ENCODE data around the gene SDK1.

- no peak for TF ChIP-seq CTCF (IDR thresholded peaks at IDR 0.05)
- TF ChIP-seq POLR2AphosphoS5 (IDR thresholded peaks at IDR 0.05) = no peak
- TF ChIP-seq POLR2A (IDR thresholded peaks at IDR 0.05) = no peak
- TF ChIP-seq EP300 (IDR thresholded peaks at IDR 0.05) = no peak
Measured at GRCh38 chr7:3896169-3896765, 595.2 kb downstream of the SDK1 start.
